Prostate gland (tissue), 2 donors: Measurements from ENCODE around the gene CLK3. TPM values are rescaled to one million over a fixed set of nuclear protein-coding genes. Genes with fewer than 3 reads are reported as not detected.

ENCODE experiments used
- DNase-seq: peaks from one replicate; pipeline ENCODE4 v3.0.0-alpha.2; 2019; ENCODE audit warnings: low spot score
- H3K27ac ChIP-seq, 2 donors: fragments of 200-600 bp; sonication (generic); 2 replicates each; pipeline ENCODE4 v1.5.1; 2017 to 2019
- H3K27me3 ChIP-seq: fragments of 200-600 bp; sonication (generic); replicated peaks from 2 replicates; pipeline ENCODE4 v1.5.1; 2019; ENCODE audit not compliant: insufficient read depth
- H3K36me3 ChIP-seq, 2 donors: fragments of 200-600 bp; sonication (generic); 1 replicate in 1 of 2; 2 replicates in 1 of 2; pipeline versions ENCODE4 v1.5.1 to v1.8.1; 2017 to 2019
- H3K4me1 ChIP-seq: fragments of 200-600 bp; sonication (generic); replicated peaks from 2 replicates; pipeline ENCODE4 v1.5.1; 2019
- H3K4me3 ChIP-seq, 2 donors: fragments of 200-600 bp; sonication (generic); 2 replicates each; pipeline ENCODE4 v1.5.1; 2017 to 2019
- H3K9me3 ChIP-seq: fragments of 200-600 bp; sonication (generic); 2 replicates; pipeline ENCODE4 v1.5.1; 2017
- CTCF ChIP-seq, 4 experiments: fragments of 200-600 bp in 2 of 4; fragments of 450-650 bp in 2 of 4; sonication (generic) in 2 of 4; IDR thresholded peaks; 1 replicate in 3 of 4; 2 replicates in 1 of 4; pipeline ENCODE4 v1.5.1; 2016 to 2019; ENCODE audit warnings: antibody characterized with exemption in 4 of 4, mild to moderate bottlenecking in 2 of 4, moderate library complexity in 2 of 4
- POLR2A ChIP-seq: fragments of 450-650 bp; IDR thresholded peaks from one replicate; pipeline ENCODE4 v1.6.1; 2016; ENCODE audit warnings: antibody characterized with exemption, mild to moderate bottlenecking
- POLR2AphosphoS5 ChIP-seq: sonication (generic); formaldehyde crosslinking; IDR thresholded peaks from one replicate; pipeline ENCODE4 v1.6.1; 2017; ENCODE audit warnings: antibody characterized with exemption
- WGBS: methylation state at CpG from one replicate; pipeline ENCODE4 v1.1.5; 2018; 5-methylcytosine and 5-hydroxymethylcytosine counted together
- intact Hi-C: fragments of 100-400 bp; cut with DNase I; formaldehyde crosslinking; loops from one replicate; pipeline ENCODE4 v1.14.2; 2022
- total RNA-seq, 2 donors: library from RNA; depleted of rRNA; stranded (reverse); fragments of >200 nt; gene quantifications; one replicate each; pipeline ENCODE4 v1.1.0, GENCODE V29; 2016

Gene CLK3
- total RNA-seq, 2 donors from 2014 or later = 140 to 180 TPM

GRCh38 chr15:74603026-74603788 is 12.4 kb upstream of the CLK3 start:
- Histone ChIP-seq H3K4me3 (no peak overlapping the region), H3K9me3 (no peaks in the 10 kb centered on the region), H3K4me1 (peaks cover 6% of the 10 kb centered on the region), H3K36me3 (no peaks in the 10 kb centered on the region), H3K27ac (no peak overlapping the region), H3K27me3 (no peaks in the 10 kb centered on the region)
- TF ChIP-seq POLR2AphosphoS5 = no peak
- no peak for TF ChIP-seq CTCF (IDR thresholded peaks at IDR 0.05)
- no peak for TF ChIP-seq POLR2A
- DNase-seq = no peak
- intact Hi-C loops = no loop called here
- 91% methylated on average over 13 of the region's 13 CpGs for WGBS

- no peaks in the 10 kb centered on the region for H3K27me3 ChIP-seq
- WGBS = 85% methylated on average over 11 of the region's 11 CpGs
- no peaks in the 10 kb centered on the region for H3K36me3 ChIP-seq
- H3K4me3 ChIP-seq = no peak overlapping the region
- DNase-seq = no peak
- TF ChIP-seq POLR2A (no peak), CTCF (IDR thresholded peaks at IDR 0.05) (no peak), POLR2AphosphoS5 (no peak)
- no peaks in the 10 kb centered on the region for H3K9me3 ChIP-seq
- no peak overlapping the region for H3K27ac ChIP-seq
- peaks cover 6% of the 10 kb centered on the region for H3K4me1 ChIP-seq
- intact Hi-C loops = no loop called here
Observed at GRCh38 chr15:74603789-74604705, 11.6 kb upstream of the CLK3 start.

GRCh38 chr15:74604983-74605794 is 10.4 kb upstream of the CLK3 start:
- TF ChIP-seq POLR2A (no peak), CTCF (IDR thresholded peaks at IDR 0.05) (no peak), POLR2AphosphoS5 (no peak)
- no peak for DNase-seq
- Histone ChIP-seq H3K4me3 (no peak overlapping the region), H3K27me3 (no peaks in the 10 kb centered on the region), H3K9me3 (no peaks in the 10 kb centered on the region), H3K27ac (no peak overlapping the region), H3K4me1 (no peaks in the 10 kb centered on the region), H3K36me3 (no peaks in the 10 kb centered on the region)
- intact Hi-C loops = no loop called here
- 78% methylated on average over 12 of the region's 12 CpGs for WGBS

- DNase-seq = no peak
- no peaks in the 10 kb centered on the region for H3K36me3 ChIP-seq
- H3K9me3 ChIP-seq = no peaks in the 10 kb centered on the region
- no peaks in the 10 kb centered on the region for H3K27me3 ChIP-seq
- no peaks in the 10 kb centered on the region for H3K4me1 ChIP-seq
- 77% methylated on average over 1 of the region's 1 CpG for WGBS
- intact Hi-C loops = no loop called here
- TF ChIP-seq POLR2AphosphoS5 (no peak), CTCF (IDR thresholded peaks at IDR 0.05) (no peak), POLR2A (no peak)
- H3K27ac ChIP-seq = no peak overlapping the region
- H3K4me3 ChIP-seq = no peak overlapping the region
Observed at GRCh38 chr15:74605795-74606150, 9.9 kb upstream of the CLK3 start.
